ENCODE measurements around the gene ZBTB7C. TPM values are rescaled to one million over a fixed set of nuclear protein-coding genes. Genes with fewer than 3 reads are reported as not detected.

Gene ZBTB7C
- total RNA-seq, 2 experiments from 2014 or later = not detected

GRCh38 chr18:48108136-48108535 is 301.0 kb downstream of the ZBTB7C start:
- TF ChIP-seq, protein P1, sequence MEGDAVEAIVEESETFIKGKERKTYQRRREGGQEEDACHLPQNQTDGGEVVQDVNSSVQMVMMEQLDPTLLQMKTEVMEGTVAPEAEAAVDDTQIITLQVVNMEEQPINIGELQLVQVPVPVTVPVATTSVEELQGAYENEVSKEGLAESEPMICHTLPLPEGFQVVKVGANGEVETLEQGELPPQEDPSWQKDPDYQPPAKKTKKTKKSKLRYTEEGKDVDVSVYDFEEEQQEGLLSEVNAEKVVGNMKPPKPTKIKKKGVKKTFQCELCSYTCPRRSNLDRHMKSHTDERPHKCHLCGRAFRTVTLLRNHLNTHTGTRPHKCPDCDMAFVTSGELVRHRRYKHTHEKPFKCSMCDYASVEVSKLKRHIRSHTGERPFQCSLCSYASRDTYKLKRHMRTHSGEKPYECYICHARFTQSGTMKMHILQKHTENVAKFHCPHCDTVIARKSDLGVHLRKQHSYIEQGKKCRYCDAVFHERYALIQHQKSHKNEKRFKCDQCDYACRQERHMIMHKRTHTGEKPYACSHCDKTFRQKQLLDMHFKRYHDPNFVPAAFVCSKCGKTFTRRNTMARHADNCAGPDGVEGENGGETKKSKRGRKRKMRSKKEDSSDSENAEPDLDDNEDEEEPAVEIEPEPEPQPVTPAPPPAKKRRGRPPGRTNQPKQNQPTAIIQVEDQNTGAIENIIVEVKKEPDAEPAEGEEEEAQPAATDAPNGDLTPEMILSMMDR (IDR thresholded peaks at IDR 0.05) = no peak
- intact Hi-C loops (cut with micrococcal nuclease) = no loop called here
- DNase-seq (no peak), ATAC-seq (no peak)
- ChIA-PET POLR2A (no interaction called here), CTCF (no interaction called here)
- H3K36me3 Mint-ChIP-seq (ENCODE audit: low read depth) = no peaks in the 10 kb centered on the region
- no peak overlapping the region for H3K27ac Mint-ChIP-seq
- no peaks in the 10 kb centered on the region for H3K4me1 Mint-ChIP-seq (ENCODE audit: low read depth)
- H3K27me3 Mint-ChIP-seq = peaks cover 4% of the 10 kb centered on the region
- no peak overlapping the region for H3K4me3 Mint-ChIP-seq
- H3K9me3 Mint-ChIP-seq = no peaks in the 10 kb centered on the region

GRCh38 chr18:48106976-48107781 is 302.0 kb downstream of the ZBTB7C start:
- Mint-ChIP-seq H3K9me3 (no peaks in the 10 kb centered on the region), H3K4me3 (no peak overlapping the region), H3K27ac (no peak overlapping the region), H3K36me3 (ENCODE audit: low read depth) (no peaks in the 10 kb centered on the region), H3K4me1 (ENCODE audit: low read depth) (no peaks in the 10 kb centered on the region), H3K27me3 (peaks cover 8% of the 10 kb centered on the region)
- CTCF ChIA-PET = no interaction called here
- POLR2A ChIA-PET = no interaction called here
- ATAC-seq = no peak
- TF ChIP-seq, protein P1 (IDR thresholded peaks at IDR 0.05) = no peak
- no peak for DNase-seq
- intact Hi-C loops (cut with micrococcal nuclease) = no loop called here

GRCh38 chr18:48106498-48106897 is 302.7 kb downstream of the ZBTB7C start:
- TF ChIP-seq, protein P1 (IDR thresholded peaks at IDR 0.05) = no peak
- Mint-ChIP-seq H3K36me3 (ENCODE audit: low read depth) (no peaks in the 10 kb centered on the region), H3K9me3 (no peaks in the 10 kb centered on the region), H3K4me3 (no peak overlapping the region), H3K27me3 (peaks cover 9% of the 10 kb centered on the region), H3K27ac (no peak overlapping the region), H3K4me1 (ENCODE audit: low read depth) (no peaks in the 10 kb centered on the region)
- intact Hi-C loops (cut with micrococcal nuclease) = no loop called here
- ATAC-seq = no peak
- ChIA-PET CTCF (no interaction called here), POLR2A (no interaction called here)
- DNase-seq = no peak

DNA sequence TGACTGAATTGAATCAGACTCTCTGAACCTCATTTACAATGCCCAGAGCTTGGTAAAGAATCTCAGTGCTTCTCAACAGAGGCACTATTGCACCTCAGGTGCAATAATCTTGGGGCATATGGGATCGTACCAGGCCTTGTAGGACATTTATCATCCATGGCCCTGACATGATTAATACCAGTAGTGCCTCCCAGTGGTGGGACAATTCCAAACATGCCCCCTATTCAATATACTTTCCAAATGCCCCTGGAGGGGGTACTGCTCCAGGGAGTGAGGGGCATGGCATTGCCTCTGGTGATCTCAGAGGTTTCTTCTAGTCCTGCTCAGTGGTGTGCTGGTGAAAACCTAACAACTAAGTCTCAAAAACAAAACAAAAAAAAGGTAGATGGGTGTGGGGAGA is 303.9 kb downstream of the ZBTB7C start:
- POLR2A ChIA-PET = no interaction called here
- intact Hi-C loops (cut with micrococcal nuclease) = no loop called here

DNA sequence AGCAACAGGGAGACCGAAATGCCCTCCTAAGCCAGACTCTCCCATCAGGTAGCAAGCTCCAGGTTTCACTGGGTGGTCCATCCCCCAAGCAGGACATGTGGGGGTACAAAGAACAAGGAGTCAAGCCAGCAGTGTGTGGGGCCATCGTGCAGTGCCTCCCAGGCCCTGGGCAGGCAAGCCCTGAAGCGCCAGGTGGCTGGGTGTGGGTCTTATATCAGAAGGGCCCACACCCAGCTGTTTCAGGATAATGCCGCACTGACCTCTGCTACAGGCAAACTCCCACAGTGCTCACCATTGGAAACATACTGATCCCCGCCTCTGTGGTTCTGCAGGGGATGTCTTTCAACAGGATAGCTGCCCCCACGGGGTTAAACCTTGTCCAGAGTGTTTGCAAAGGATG is 304.5 kb downstream of the ZBTB7C start:
- Mint-ChIP-seq H3K36me3 (ENCODE audit: low read depth) (no peaks in the 10 kb centered on the region), H3K9me3 (no peaks in the 10 kb centered on the region), H3K4me3 (no peak overlapping the region), H3K4me1 (ENCODE audit: low read depth) (no peaks in the 10 kb centered on the region), H3K27me3 (peaks cover 17% of the 10 kb centered on the region), H3K27ac (no peak overlapping the region)
- ATAC-seq (no peak), DNase-seq (no peak)
- ChIA-PET POLR2A (no interaction called here), CTCF (no interaction called here)
- intact Hi-C loops (cut with micrococcal nuclease) = no loop called here
- TF ChIP-seq, protein P1 (IDR thresholded peaks at IDR 0.05) = no peak

More for the DNA sequence above, 303.9 kb downstream of the ZBTB7C start:
- DNase-seq (no peak), ATAC-seq (no peak)
- no peaks in the 10 kb centered on the region for H3K36me3 Mint-ChIP-seq (ENCODE audit: low read depth)
- TF ChIP-seq, protein P1 (IDR thresholded peaks at IDR 0.05) = no peak
- no peak overlapping the region for H3K4me3 Mint-ChIP-seq
- no peaks in the 10 kb centered on the region for H3K4me1 Mint-ChIP-seq (ENCODE audit: low read depth)
- no peaks in the 10 kb centered on the region for H3K9me3 Mint-ChIP-seq
- CTCF ChIA-PET = no interaction called here
- peaks cover 14% of the 10 kb centered on the region for H3K27me3 Mint-ChIP-seq
- H3K27ac Mint-ChIP-seq = no peak overlapping the region

All from activated CD8-positive, alpha-beta T cell treated with anti-CD3 and anti-CD28 coated beads for 36 hours (primary cell).